Endodermal cell (in vitro differentiated cells): ENCODE results near the gene HBP1. TPM values are rescaled to one million over a fixed set of nuclear protein-coding genes. Genes with fewer than 3 reads are reported as not detected.

ENCODE experiments used
- DNase-seq: peaks from one replicate; pipeline ENCODE4 v3.0.0-alpha.2; 2017
- H3K27ac ChIP-seq: 2 replicates; pipeline ENCODE4 v1.5.1; 2013; ENCODE audit warnings: mild to moderate bottlenecking, low read depth, low read length, moderate library complexity
- H3K27me3 ChIP-seq: 2 replicates; pipeline ENCODE4 v1.6.1; 2013; ENCODE audit warnings: mild to moderate bottlenecking, low read length, moderate library complexity; ENCODE audit not compliant: insufficient read depth, control insufficient read depth, poor library complexity, severe bottlenecking
- H3K36me3 ChIP-seq: 2 replicates; pipeline ENCODE4 v1.7.0; 2013; ENCODE audit warnings: mild to moderate bottlenecking, low read length, moderate library complexity; ENCODE audit not compliant: control insufficient read depth, insufficient read depth
- H3K4me1 ChIP-seq: one replicate; pipeline ENCODE4 v1.7.0; 2013; ENCODE audit warnings: low read length; ENCODE audit not compliant: control insufficient read depth, insufficient read depth
- H3K4me3 ChIP-seq: 2 replicates; pipeline ENCODE4 v1.5.1; 2013; ENCODE audit warnings: mild to moderate bottlenecking, low read length, moderate library complexity
- H3K9ac ChIP-seq: 2 replicates; pipeline ENCODE4 v1.6.1; 2013; ENCODE audit warnings: mild to moderate bottlenecking, low read length, moderate library complexity; ENCODE audit not compliant: poor library complexity, severe bottlenecking; ENCODE audit errors: extremely low read depth
- H3K9me3 ChIP-seq: 2 replicates; pipeline ENCODE4 v1.6.1; 2013; ENCODE audit warnings: mild to moderate bottlenecking, low read length, moderate library complexity; ENCODE audit not compliant: control insufficient read depth
- H3K27ac Mint-ChIP-seq: 2 replicates; pipeline ENCODE4 v1.8.0; 2020; ENCODE audit warnings: mixed read lengths
- H3K27me3 Mint-ChIP-seq: 2 replicates; pipeline ENCODE4 v1.8.0; 2021; ENCODE audit warnings: mild to moderate bottlenecking, mixed read lengths; ENCODE audit not compliant: insufficient read depth
- H3K36me3 Mint-ChIP-seq: 2 replicates; pipeline ENCODE4 v1.8.0; 2020; ENCODE audit warnings: low read depth, mixed read lengths
- H3K4me1 Mint-ChIP-seq: 2 replicates; pipeline ENCODE4 v1.8.0; 2020; ENCODE audit warnings: mixed read lengths
- H3K4me3 Mint-ChIP-seq: 2 replicates; pipeline ENCODE4 v1.8.0; 2020; ENCODE audit warnings: mild to moderate bottlenecking, moderate library complexity, mixed read lengths
- H3K9me3 Mint-ChIP-seq: 2 replicates; pipeline ENCODE4 v1.8.0; 2020; ENCODE audit warnings: mild to moderate bottlenecking, mixed read lengths
- WGBS, 2 experiments: methylation state at CpG; one replicate each; pipeline versions ENCODE4 v1.1.5 to v1.1.7; 2013; ENCODE audit warnings: missing lambda C conversion rate in 2 of 2, mixed read lengths in 1 of 2; ENCODE audit not compliant: insufficient coverage in 1 of 2, insufficient read length in 1 of 2; 5-methylcytosine and 5-hydroxymethylcytosine counted together
- total RNA-seq, 2 donors: library from RNA; stranded (reverse); fragmentation: NEBNext Ultra II Directional in 1 of 2; extraction: Animal tissue kit (Norgen Biotek cat#: 25700) in 1 of 2; gene quantifications; 2 replicates in 1 of 2; 3 replicates in 1 of 2; pipeline ENCODE4 v1.2.1, GENCODE V29; 2021
- TF ChIP-seq, protein P1 (sequence below): fragments of 200-600 bp; sonication (generic); conservative IDR thresholded peaks from 2 replicates; pipeline ENCODE4 v1.5.0; 2021; ENCODE audit warnings: antibody characterized with exemption, mild to moderate bottlenecking

The HBP1 gene
- total RNA-seq, 2 donors from 2014 or later, result 39.3 to 51.0 TPM

GRCh38 chr7:107251963-107252362 lies 83.2 kb downstream of the HBP1 start:
- Histone ChIP-seq H3K9ac (no peak overlapping the region), H3K4me3 (no peak overlapping the region), H3K27ac (no peak overlapping the region), H3K36me3 (peaks cover 2% of the 10 kb centered on the region), H3K4me1 (no peaks in the 10 kb centered on the region), H3K27me3 (no peaks in the 10 kb centered on the region), H3K9me3 (peaks cover 3% of the 10 kb centered on the region)
- H3K36me3 Mint-ChIP-seq, result peaks cover 10% of the 10 kb centered on the region
- H3K4me1 Mint-ChIP-seq, result no peaks in the 10 kb centered on the region
- WGBS, 2 experiments, result 91% methylated on average over 3 of the region's 3 CpGs; no CpG with 5 or more reads in 1 of the 2 experiments
- no peak overlapping the region for H3K27ac Mint-ChIP-seq
- H3K9me3 Mint-ChIP-seq, result peaks cover 2% of the 10 kb centered on the region
- H3K4me3 Mint-ChIP-seq, result no peak overlapping the region
- TF ChIP-seq, protein P1, sequence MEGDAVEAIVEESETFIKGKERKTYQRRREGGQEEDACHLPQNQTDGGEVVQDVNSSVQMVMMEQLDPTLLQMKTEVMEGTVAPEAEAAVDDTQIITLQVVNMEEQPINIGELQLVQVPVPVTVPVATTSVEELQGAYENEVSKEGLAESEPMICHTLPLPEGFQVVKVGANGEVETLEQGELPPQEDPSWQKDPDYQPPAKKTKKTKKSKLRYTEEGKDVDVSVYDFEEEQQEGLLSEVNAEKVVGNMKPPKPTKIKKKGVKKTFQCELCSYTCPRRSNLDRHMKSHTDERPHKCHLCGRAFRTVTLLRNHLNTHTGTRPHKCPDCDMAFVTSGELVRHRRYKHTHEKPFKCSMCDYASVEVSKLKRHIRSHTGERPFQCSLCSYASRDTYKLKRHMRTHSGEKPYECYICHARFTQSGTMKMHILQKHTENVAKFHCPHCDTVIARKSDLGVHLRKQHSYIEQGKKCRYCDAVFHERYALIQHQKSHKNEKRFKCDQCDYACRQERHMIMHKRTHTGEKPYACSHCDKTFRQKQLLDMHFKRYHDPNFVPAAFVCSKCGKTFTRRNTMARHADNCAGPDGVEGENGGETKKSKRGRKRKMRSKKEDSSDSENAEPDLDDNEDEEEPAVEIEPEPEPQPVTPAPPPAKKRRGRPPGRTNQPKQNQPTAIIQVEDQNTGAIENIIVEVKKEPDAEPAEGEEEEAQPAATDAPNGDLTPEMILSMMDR, result no peak
- no peaks in the 10 kb centered on the region for H3K27me3 Mint-ChIP-seq
- no peak for DNase-seq

Other genes with a start within 250 kb of the HBP1 start
- gene PRKAR2B, start 124.3 kb upstream of the HBP1 start, total RNA-seq, result 10 to 100 TPM in 1 of 2 donors, 1 to 10 TPM in 1; 7.3 to 10.2 TPM